DND-41 (cell line): Measurements from ENCODE around the gene REST.
A peak's percentile ranks its signal among the peaks of the same experiment; 100 is the strongest.

Experiments
- ATAC-seq: fragments of 200-7000 bp; cut with Tn5 transposase; 3 replicates; pipeline ENCODE4 v1.9.1; 2021; ENCODE audit warnings: low read depth; ENCODE audit not compliant: insufficient read depth
- DNase-seq: peaks from one replicate; pipeline ENCODE4 v3.0.0-alpha.2; 2020
- H2AFZ ChIP-seq: 2 replicates; pipeline ENCODE4 v1.6.0; 2012; ENCODE audit warnings: low read depth, low read length
- H3K27ac ChIP-seq: 2 replicates; pipeline ENCODE4 v1.5.1; 2012; ENCODE audit warnings: low read length, inconsistent platforms
- H3K27me3 ChIP-seq: fragments of 200-600 bp; sonication (generic); 2 replicates; pipeline ENCODE4 v1.6.0; 2012; ENCODE audit warnings: low read length, mild to moderate bottlenecking, inconsistent platforms; ENCODE audit not compliant: insufficient read depth, poor library complexity
- H3K36me3 ChIP-seq: 2 replicates; pipeline ENCODE4 v1.5.1; 2012; ENCODE audit warnings: low read length, inconsistent platforms; ENCODE audit not compliant: insufficient read depth
- H3K4me1 ChIP-seq: 2 replicates; pipeline ENCODE4 v1.5.1; 2012; ENCODE audit warnings: mild to moderate bottlenecking, low read length; ENCODE audit not compliant: insufficient read depth
- H3K4me2 ChIP-seq: 2 replicates; pipeline ENCODE4 v1.6.0; 2012; ENCODE audit warnings: mild to moderate bottlenecking, moderate library complexity, low read length, inconsistent platforms; ENCODE audit not compliant: insufficient read depth
- H3K4me3 ChIP-seq, 2 experiments: fragments of 200-600 bp in 1 of 2; shearing (Covaris generic) in 1 of 2; 2 replicates each; pipeline ENCODE4 v1.5.1; 2012 to 2016; ENCODE audit warnings: inconsistent platforms in 2 of 2, low read length in 2 of 2, mild to moderate bottlenecking in 2 of 2, low read depth in 1 of 2, moderate library complexity in 1 of 2
- H3K79me2 ChIP-seq: 2 replicates; pipeline ENCODE4 v1.6.0; 2012; ENCODE audit warnings: low read length, inconsistent platforms; ENCODE audit not compliant: insufficient read depth
- H3K9ac ChIP-seq: 2 replicates; pipeline ENCODE4 v1.6.0; 2012; ENCODE audit warnings: low read depth, mild to moderate bottlenecking, inconsistent platforms, low read length, moderate library complexity
- H3K9me3 ChIP-seq: 2 replicates; pipeline ENCODE4 v1.5.1; 2012; ENCODE audit warnings: low read length, moderate library complexity, mild to moderate bottlenecking, inconsistent platforms; ENCODE audit not compliant: insufficient read depth, severe bottlenecking
- H4K20me1 ChIP-seq: 2 replicates; pipeline ENCODE4 v1.6.0; 2012; ENCODE audit warnings: low read length; ENCODE audit not compliant: insufficient read depth
- EZH2 ChIP-seq: IDR thresholded peaks from 3 replicates; pipeline ENCODE4 v1.6.1; 2012; ENCODE audit warnings: borderline replicate concordance, low read depth, mild to moderate bottlenecking, moderate library complexity, low read length, inconsistent platforms; ENCODE audit not compliant: severe bottlenecking
- TF ChIP-seq, protein P1 (sequence below): IDR thresholded peaks from 2 replicates; pipeline ENCODE4 v1.5.1; 2012; ENCODE audit warnings: borderline replicate concordance, low read length, moderate library complexity, mild to moderate bottlenecking; ENCODE audit not compliant: poor library complexity, severe bottlenecking; ENCODE audit errors: extremely low read depth

REST gene

GRCh38 chr4:56976283-56976836 is 68.7 kb downstream of the REST start:
- Histone ChIP-seq H3K27ac (peak overlapping the region; percentile 77), H3K9me3 (no peaks in the 10 kb centered on the region), H3K27me3 (no peaks in the 10 kb centered on the region), H3K4me1 (peaks cover 52% of the 10 kb centered on the region), H3K36me3 (peaks cover 57% of the 10 kb centered on the region), H4K20me1 (peaks cover 44% of the 10 kb centered on the region), H3K9ac (peak overlapping the region; percentile 70), H3K4me2 (peak overlapping the region; percentile 99), H3K4me3 (peak overlapping the region; percentile 63 to 70), H3K79me2 (peaks cover 83% of the 10 kb centered on the region), H2AFZ (peak overlapping the region; percentile 89; the same call in 1 of the 2 replicates)
- TF ChIP-seq, protein P1, sequence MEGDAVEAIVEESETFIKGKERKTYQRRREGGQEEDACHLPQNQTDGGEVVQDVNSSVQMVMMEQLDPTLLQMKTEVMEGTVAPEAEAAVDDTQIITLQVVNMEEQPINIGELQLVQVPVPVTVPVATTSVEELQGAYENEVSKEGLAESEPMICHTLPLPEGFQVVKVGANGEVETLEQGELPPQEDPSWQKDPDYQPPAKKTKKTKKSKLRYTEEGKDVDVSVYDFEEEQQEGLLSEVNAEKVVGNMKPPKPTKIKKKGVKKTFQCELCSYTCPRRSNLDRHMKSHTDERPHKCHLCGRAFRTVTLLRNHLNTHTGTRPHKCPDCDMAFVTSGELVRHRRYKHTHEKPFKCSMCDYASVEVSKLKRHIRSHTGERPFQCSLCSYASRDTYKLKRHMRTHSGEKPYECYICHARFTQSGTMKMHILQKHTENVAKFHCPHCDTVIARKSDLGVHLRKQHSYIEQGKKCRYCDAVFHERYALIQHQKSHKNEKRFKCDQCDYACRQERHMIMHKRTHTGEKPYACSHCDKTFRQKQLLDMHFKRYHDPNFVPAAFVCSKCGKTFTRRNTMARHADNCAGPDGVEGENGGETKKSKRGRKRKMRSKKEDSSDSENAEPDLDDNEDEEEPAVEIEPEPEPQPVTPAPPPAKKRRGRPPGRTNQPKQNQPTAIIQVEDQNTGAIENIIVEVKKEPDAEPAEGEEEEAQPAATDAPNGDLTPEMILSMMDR = no peak
- TF ChIP-seq EZH2 = no peak
- DNase-seq (no peak), ATAC-seq (no peak; the same call in 2 of the 3 replicates)

DNA sequence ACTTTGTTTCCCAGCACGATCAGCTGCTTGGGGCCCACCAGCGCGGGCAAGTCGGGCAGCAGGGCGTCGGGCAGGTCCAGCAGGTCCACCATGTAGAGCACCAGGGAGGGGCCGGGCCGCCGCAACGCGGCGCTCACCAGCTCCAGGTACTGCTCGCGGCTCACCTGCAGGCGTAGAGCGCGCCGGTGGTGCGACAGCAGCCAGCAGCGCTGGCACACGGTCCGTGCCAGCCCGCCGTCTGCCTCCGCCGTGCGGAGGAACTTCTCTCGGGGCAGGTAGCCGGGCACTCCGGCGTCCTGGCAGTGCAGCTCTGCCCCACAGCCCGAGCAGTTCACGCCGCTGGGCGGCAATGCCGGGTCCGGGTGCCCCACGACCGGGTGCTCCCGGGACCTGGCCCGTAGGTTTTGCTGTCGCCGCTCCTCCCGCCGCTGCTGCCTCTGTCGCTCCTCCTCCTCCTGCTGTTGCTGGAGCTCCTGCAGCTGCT is 69.2 kb downstream of the REST start:
- peak; percentile 20 for ATAC-seq
- H3K27ac ChIP-seq = peak overlapping the region; percentile 77

DNA sequence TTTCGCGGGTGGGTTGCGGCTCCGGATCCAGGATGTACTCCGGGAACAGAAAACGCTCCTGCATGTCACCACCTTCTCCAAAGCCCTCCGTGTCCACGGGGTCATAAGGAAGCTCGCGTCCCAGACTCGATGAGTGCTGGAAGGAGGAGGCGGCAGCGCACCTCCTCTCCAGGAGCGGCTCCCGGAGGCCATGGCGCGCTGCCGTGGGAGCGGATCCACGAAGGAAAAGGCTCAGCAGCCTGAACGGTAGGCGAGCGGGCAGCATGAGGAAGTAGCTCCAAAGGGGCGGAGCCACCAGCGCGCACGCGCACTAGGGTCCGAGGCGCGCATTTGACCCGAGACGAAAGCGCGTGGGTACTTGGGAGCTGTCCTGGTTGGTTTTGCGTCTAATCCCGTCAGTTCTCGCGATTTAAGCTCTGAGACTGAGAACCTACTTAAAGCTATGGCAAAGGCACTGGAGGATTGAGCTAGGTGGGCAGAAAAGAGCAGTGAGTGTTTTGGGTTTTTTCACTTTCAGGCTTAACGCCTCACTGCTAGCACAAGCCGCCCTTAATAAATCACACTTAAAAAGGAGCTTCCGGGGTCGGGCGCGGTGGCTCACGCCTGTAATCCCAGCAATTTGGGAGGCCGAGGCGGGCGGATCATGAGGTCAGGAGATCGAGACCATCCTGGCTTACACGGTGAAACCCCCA is 69.8 kb downstream of the REST start, which contains the start of gene NOA1:
Gene NOA1 (minus strand): TSS at position 286 of the 692 bp plus-strand sequence. CDS start 21 bp downstream, at position 265.
- ATAC-seq = peak; percentile 83
- H3K27me3 ChIP-seq = no peaks in the 10 kb centered on the region
- H3K4me3 ChIP-seq = peak within 1 kb of the TSS; percentile 63 to 70
- H3K9ac ChIP-seq = peak within 1 kb of the TSS; percentile 70
- no peak for TF ChIP-seq EZH2
- TF ChIP-seq, protein P1 = no peak
- H3K4me2 ChIP-seq = peak within 1 kb of the TSS; percentile 99
- no peaks in the 10 kb centered on the region for H3K9me3 ChIP-seq
- peaks cover 54% of the 10 kb centered on the region for H4K20me1 ChIP-seq
- H2AFZ ChIP-seq = peak within 1 kb of the TSS; percentile 89
- H3K79me2 ChIP-seq = peaks cover 89% of the 10 kb centered on the region
- peaks cover 47% of the 10 kb centered on the region for H3K36me3 ChIP-seq
- peak; percentile 98 for DNase-seq
- peaks cover 59% of the 10 kb centered on the region for H3K4me1 ChIP-seq
- H3K27ac ChIP-seq = peak within 1 kb of the TSS; percentile 90

More for the DNA sequence above, 69.2 kb downstream of the REST start:
- DNase-seq = peak; percentile 30
- Histone ChIP-seq H3K36me3 (peaks cover 53% of the 10 kb centered on the region), H3K4me2 (peak overlapping the region; percentile 99), H3K27me3 (no peaks in the 10 kb centered on the region), H3K4me3 (peak overlapping the region; percentile 63 to 70), H3K4me1 (peaks cover 57% of the 10 kb centered on the region), H3K9ac (peak overlapping the region; percentile 70), H2AFZ (peak overlapping the region; percentile 89), H3K9me3 (no peaks in the 10 kb centered on the region), H4K20me1 (peaks cover 49% of the 10 kb centered on the region), H3K79me2 (peaks cover 88% of the 10 kb centered on the region)
- TF ChIP-seq, protein P1 = peak; percentile 4
- no peak for TF ChIP-seq EZH2
